Kasumi-1 (cell line): Measurements from ENCODE around the gene ESR2.
"Not testable (repeated sequence)": the region's sequence is repeated elsewhere in the genome, so short reads cannot be mapped to it uniquely, and the experiment has no call there.

Source experiments
- DNase-seq, 2 experiments: peaks; one replicate each; lab custom pipeline; 2025; lab: John Stamatoyannopoulos, UW

The ESR2 gene

DNA sequence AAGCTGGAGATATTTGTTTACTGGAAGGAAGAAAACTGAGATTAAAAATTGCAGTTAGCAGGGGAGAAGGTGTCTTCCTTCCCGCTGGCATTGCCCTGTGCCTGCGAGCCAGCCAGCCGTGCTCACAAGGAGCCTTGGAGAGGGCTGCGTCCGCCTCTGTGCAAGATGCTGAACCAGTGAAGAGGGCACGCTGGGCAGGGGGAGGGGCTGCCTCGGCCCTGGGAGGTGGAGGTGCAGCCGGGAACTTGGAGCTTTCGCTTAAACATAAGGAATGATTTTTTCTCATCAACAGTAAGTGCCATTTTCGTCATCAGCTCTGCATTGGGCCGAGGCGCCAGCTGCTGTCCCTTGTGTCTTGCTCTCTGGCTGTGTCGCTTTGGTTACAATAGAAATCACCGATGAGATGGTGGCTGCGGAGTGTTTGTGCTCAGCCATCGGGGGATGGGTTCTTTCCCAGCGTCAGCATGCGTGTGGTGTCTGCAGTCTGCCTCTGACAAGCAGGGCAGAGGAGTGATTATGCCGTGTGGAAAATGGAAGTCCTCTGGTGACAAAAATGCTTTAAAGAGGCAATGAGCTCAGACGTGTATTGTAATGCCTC is 97.3 kb downstream of the ESR2 start:
- no peak for DNase-seq

- DNase-seq = no peak
Measured at GRCh38 chr14:64196056-64196455, 98.1 kb downstream of the ESR2 start.

DNA sequence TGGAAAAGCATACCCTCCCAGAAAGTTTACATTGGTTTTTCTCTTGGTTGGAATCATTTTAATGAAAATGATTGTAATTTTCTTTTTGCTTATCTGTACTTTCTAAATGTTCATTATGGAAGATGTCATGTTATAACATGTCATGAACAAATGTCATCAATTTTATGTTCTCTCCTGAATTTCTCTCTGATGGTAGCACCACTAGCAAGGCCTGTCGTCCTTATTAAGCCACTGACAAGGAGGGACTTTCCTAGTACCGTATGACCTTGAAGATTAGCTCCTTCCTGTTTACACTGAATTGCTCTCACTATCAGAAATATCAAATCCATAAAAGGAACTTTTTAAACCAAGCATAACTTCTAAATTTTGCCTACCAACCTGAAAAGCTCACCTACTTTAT is 99.0 kb downstream of the ESR2 start:
- DNase-seq = no peak

GRCh38 chr14:64194404-64194803 is 99.8 kb downstream of the ESR2 start:
- no peak for DNase-seq

- no peak for DNase-seq
Measured at GRCh38 chr14:64193821-64194220, 100.3 kb downstream of the ESR2 start.

DNA sequence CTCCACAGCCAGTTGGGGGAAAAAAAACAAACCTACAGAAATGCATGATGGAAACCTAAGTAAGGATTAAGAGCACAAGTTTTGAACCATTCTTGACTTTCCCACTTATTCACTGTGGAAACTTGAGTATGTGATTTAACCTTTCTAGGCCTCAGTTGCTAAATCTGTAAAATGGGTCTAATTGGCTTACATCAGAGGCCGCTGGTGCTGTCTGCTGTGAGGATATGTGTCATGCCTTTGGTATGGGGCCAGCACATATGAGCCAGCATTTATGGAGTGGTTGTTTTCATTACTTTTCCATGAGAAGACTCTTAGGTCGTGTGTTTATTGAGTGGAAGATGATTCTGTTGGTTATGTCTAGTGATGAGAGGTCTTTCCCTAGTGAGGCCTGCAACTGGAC is 102.4 kb downstream of the ESR2 start:
- DNase-seq = no peak

GRCh38 chr14:64190974-64191502 is 103.1 kb downstream of the ESR2 start:
- DNase-seq = no peak

GRCh38 chr14:64187331-64187730 is 106.8 kb downstream of the ESR2 start:
- no peak for DNase-seq

GRCh38 chr14:64186231-64187129 is 107.7 kb downstream of the ESR2 start:
- DNase-seq = no peak

GRCh38 chr14:64185184-64185583 is 109.0 kb downstream of the ESR2 start:
- DNase-seq = no peak

GRCh38 chr14:64184103-64184729 is 110.0 kb downstream of the ESR2 start:
- no peak for DNase-seq

DNA sequence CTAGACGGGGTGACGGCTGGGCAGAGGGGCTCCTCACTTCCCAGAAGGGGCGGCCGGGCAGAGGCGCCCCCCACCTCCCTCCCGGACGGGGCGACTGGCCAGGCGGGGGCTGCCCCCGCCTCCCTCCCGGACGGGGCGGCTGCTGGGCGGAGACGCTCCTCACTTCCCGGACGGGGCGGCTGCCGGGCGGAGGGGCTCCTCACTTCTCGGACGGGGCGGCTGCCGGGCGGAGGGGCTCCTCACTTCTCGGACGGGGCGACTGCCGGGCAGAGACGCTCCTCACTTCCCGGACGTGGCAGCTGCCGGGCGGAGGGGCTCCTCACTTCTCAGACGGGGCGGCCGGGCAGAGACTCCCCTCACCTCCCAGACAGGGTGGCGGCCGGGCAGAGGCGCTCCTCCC is 111.3 kb downstream of the ESR2 start:
- not testable (repeated sequence) for DNase-seq

GRCh38 chr14:64178814-64179213 is 115.4 kb downstream of the ESR2 start:
- no peak for DNase-seq

GRCh38 chr14:64176330-64176729 is 117.8 kb downstream of the ESR2 start:
- DNase-seq = no peak

- DNase-seq = no peak
Measured at GRCh38 chr14:64174922-64175782, 119.0 kb downstream of the ESR2 start.

GRCh38 chr14:64170181-64170580 is 124.0 kb downstream of the ESR2 start:
- DNase-seq = no peak

DNA sequence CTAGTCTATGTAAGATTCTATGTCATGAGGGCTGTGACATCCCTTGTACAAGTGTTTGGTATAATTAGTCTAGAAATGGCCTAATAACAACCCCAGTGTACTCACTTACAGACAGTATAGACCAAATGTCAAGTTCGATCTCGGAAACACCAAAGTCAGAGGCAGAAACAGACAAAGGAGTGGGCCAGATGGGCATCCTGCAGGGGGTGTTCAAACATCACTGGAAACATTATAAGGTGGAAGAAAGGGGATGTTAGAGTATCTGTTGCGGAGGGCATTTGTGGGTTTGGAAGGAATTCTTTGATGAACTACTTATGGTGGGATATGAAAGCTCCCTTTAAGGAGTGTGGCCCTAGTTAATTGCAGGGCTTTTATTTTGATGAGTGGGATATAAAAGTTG is 134.6 kb downstream of the ESR2 start:
- no peak for DNase-seq

- DNase-seq = no peak
Measured at GRCh38 chr14:64158608-64159007, 135.6 kb downstream of the ESR2 start.

DNA sequence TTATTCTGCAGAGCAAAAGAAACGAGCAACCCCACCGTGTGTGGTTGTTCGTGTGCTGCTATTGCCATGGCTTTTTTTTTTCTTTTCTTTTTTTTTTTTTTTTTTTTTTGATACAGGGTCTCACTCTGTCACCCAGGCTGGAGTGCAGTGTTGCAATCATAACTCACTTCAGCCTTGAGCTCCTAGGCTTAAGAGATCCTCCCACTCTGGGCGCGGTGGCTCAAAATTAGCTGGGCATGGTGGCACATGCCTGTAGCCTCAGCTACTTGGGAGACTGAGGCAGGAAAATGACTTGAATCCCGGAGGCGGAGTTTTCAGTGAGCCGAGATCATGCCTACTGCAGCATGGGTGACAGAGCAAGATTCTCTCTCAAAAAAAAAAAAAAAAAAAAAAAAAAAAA is 144.2 kb downstream of the ESR2 start:
- DNase-seq = no peak

DNA sequence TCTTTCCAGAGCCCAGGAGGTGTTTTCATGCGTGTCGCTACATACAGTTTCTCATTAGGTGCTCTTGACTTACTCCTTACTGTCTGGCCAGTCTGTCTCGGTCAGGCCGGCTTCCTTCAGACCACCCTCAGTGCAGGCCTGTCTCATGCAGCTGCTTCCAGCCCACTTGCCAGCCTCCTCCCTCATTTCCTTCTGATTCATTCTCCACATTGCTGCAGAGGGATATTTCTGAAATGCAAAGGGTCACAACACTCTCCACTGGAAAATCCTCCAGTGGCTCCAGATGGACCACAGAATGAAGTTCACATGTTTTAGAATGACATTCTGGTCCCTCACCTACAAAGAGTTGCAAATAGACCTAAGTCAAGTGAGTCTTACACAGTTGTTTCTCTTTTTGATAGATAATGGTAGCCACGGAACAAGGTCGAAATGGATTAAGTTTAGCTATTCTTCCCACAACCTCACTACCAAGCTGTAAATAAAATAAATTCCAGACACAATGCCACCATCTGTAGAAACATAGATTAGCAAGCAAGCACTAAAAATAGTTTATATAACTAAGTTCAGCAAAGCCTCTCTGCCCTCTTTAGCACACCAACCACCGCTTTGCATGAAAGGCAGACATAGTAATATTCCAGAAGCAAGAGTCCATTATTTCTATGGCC is 146.9 kb downstream of the ESR2 start:
- no peak for DNase-seq

DNA sequence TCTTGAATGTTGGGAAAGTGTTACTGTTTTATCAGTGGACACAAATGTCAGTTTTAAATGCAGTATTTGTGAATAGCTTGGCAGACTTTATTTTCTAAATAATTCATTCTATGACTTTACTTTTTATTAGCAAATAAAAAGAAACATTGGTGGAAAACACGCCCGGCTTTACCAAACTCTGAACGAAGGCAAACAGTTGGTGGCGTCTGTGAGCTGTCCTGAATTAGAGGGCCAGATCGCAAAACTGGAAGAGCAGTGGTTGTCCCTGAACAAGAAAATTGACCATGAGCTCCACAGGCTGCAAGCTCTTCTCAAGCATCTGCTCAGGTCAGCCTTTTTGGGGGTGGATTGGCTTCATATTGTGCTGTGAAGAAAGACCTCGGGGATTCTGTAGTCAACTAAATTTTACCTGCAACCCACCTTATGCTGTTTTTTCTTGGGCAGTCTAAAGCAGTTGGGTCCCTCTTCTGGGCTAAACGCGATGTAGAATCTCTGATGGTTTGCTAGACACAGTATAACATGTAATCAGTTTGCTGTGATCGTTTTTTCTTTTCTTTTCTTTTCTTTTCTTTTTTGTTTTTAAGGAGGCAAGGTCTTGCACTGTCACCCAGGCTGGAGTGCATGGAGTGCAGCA is 156.4 kb downstream of the ESR2 start:
- no peak for DNase-seq
